ENCODE data around the gene SLC6A19. TPM values are rescaled to one million over a fixed set of nuclear protein-coding genes. Genes with fewer than 3 reads are reported as not detected.

Gene SLC6A19
- total and polyA plus RNA-seq, 9 donors: 0.08 to 1.5 TPM; not detected in 7

DNA sequence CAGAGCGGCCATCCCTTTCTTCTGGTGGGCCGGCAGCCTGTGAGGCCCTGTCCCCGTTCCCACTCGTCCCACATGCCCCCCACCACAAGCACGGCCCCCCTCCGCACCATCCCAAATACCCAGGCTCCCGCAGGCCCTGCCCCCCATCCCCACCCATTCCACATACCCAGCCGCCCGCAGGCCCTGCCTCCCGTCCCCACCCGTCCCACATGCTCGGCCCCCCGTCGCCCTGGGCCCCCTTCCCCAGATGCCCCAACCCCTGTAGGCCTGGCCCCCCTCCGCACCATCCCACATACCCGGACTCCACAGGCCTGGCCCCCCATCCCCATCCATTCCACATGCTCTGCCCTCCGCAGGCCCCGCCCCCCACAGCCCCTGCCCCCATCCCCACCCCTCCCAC, 11.5 kb downstream of the SLC6A19 start:
- Histone ChIP-seq H3K36me3 (no peaks in the 10 kb centered on the region), H3K27me3 (no peaks in the 10 kb centered on the region), H3K4me1 (ENCODE audit: insufficient read depth) (no peaks in the 10 kb centered on the region), H3K4me3 (no peak overlapping the region), H3K27ac (no peak overlapping the region), H3K9me3 (no peaks in the 10 kb centered on the region)
- no peak for DNase-seq
- 84 to 90% (median 89%) methylated on average over 17 to 18 of the region's 18 CpGs for WGBS, 3 donors
- intact Hi-C loops (cut with DNase I): no loop called here
- no peak for TF ChIP-seq EP300 (IDR thresholded peaks at IDR 0.05)
- TF ChIP-seq, protein P1, sequence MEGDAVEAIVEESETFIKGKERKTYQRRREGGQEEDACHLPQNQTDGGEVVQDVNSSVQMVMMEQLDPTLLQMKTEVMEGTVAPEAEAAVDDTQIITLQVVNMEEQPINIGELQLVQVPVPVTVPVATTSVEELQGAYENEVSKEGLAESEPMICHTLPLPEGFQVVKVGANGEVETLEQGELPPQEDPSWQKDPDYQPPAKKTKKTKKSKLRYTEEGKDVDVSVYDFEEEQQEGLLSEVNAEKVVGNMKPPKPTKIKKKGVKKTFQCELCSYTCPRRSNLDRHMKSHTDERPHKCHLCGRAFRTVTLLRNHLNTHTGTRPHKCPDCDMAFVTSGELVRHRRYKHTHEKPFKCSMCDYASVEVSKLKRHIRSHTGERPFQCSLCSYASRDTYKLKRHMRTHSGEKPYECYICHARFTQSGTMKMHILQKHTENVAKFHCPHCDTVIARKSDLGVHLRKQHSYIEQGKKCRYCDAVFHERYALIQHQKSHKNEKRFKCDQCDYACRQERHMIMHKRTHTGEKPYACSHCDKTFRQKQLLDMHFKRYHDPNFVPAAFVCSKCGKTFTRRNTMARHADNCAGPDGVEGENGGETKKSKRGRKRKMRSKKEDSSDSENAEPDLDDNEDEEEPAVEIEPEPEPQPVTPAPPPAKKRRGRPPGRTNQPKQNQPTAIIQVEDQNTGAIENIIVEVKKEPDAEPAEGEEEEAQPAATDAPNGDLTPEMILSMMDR (IDR thresholded peaks at IDR 0.05): no peak
- no peak for TF ChIP-seq POLR2A (IDR thresholded peaks at IDR 0.05)

DNA sequence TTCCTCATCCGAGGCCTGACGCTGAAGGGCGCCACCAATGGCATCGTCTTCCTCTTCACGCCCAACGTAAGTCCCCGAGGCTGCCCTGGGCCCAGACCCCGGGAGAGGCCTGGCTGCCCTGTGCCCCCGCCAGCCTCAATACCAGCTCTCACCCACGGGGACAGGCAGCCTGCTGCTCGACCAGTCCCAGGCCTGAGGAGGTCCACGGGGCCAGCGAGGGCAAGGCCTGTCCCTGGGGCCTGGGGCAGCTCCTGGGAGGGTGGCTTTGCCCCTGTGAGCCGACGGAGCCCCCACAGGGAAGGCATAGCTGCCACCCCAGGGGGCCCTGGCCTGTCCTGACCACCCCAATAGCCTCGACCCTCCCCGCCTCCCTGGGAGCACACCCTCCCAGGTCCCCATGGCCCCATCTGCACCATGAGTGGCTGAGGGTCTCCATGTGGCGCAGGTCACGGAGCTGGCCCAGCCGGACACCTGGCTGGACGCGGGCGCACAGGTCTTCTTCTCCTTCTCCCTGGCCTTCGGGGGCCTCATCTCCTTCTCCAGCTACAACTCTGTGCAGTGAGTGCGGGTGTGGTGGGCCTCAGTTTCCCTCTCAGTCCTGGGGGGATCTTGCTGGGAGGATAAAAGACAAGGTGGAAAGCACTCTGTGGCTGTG, 12.2 kb downstream of the SLC6A19 start:
- intact Hi-C loops (cut with DNase I): no loop called here
- no peak for TF ChIP-seq EP300 (IDR thresholded peaks at IDR 0.05)
- TF ChIP-seq, protein P1 (IDR thresholded peaks at IDR 0.05): no peak
- no peak for TF ChIP-seq POLR2A (IDR thresholded peaks at IDR 0.05)
- Histone ChIP-seq H3K4me3 (no peak overlapping the region), H3K4me1 (ENCODE audit: insufficient read depth) (no peaks in the 10 kb centered on the region), H3K9me3 (no peaks in the 10 kb centered on the region), H3K27me3 (no peaks in the 10 kb centered on the region), H3K36me3 (no peaks in the 10 kb centered on the region), H3K27ac (no peak overlapping the region)
- WGBS, 3 donors: 85 to 90% (median 87%) methylated on average over 25 of the region's 25 CpGs
- no peak for DNase-seq

DNA sequence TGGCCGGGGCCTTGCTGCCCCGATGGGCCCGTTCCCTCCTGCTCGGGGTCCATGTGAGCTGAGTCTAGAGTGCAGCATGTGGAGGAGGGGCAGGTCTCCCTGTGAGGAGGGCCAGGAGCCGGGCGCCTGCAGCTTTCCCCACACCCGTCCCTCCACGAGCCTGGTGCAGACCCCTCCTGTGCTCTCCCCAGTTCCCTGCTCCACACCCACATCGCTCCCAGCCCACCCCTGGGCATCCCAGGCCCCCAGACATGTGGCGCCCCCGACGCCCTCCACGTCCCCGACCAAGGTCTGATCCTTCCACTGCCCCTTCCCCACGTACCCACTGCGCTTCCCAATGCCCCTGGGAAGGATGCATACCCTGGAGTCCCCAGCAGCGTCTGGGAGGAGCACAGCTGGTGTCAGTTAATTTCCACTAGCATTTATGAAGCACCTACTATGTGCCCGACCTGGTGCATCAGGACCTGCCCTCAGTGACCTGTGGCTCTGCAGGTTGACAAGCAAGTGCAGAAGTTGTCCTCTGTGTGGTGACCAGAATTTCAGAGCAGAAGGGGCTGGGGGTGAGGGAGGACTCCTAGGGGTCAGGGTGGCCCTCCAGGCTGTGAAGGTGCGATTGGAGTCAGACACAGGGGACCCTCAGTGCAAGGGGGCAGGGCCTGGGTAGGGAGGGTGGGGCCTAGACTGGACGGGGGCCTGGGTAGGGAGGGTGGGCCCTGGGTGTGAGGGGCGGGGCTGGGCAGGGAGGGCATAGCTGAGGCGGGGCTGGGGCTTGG, 13.0 kb downstream of the SLC6A19 start:
- 58 to 68% (median 59%) methylated on average over 20 to 22 of the region's 22 CpGs for WGBS, 3 donors
- TF ChIP-seq POLR2A (IDR thresholded peaks at IDR 0.05) (no peak), EP300 (IDR thresholded peaks at IDR 0.05) (no peak)
- TF ChIP-seq, protein P1 (IDR thresholded peaks at IDR 0.05): no peak
- DNase-seq: no peak
- H3K4me1 ChIP-seq (ENCODE audit: insufficient read depth): no peaks in the 10 kb centered on the region
- no peaks in the 10 kb centered on the region for H3K27me3 ChIP-seq
- no peaks in the 10 kb centered on the region for H3K9me3 ChIP-seq
- intact Hi-C loops (cut with DNase I): no loop called here
- H3K27ac ChIP-seq: no peak overlapping the region
- H3K4me3 ChIP-seq: no peak overlapping the region
- H3K36me3 ChIP-seq: no peaks in the 10 kb centered on the region

DNA sequence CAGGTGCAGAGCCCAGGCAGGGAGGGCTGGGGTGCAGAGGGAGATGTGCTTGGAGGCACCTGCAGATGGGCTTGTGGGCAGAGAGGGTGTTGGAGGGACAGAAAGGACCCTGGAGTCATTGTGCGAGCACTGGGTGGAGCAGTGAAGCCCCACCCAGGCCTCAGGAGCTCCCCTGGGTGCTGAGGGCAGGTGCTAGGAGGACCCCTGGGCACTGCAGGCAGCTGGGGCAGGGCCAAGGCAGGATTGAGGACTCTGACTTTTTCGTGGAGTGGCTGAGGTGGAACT, 13.5 kb downstream of the SLC6A19 start:
- intact Hi-C loops (cut with DNase I): no loop called here
- no peak for TF ChIP-seq EP300 (IDR thresholded peaks at IDR 0.05)
- TF ChIP-seq, protein P1 (IDR thresholded peaks at IDR 0.05): no peak
- no peak for TF ChIP-seq POLR2A (IDR thresholded peaks at IDR 0.05)
- WGBS, 3 donors: 69 to 78% (median 74%) methylated on average over 2 of the region's 2 CpGs

More for the DNA sequence above, 13.5 kb downstream of the SLC6A19 start:
- DNase-seq: no peak
- Histone ChIP-seq H3K36me3 (no peaks in the 10 kb centered on the region), H3K4me1 (ENCODE audit: insufficient read depth) (no peaks in the 10 kb centered on the region), H3K27me3 (no peaks in the 10 kb centered on the region), H3K9me3 (no peaks in the 10 kb centered on the region), H3K27ac (no peak overlapping the region), H3K4me3 (no peak overlapping the region)
